ENCODE measurements around the gene ANO6.

- TF ChIP-seq, protein P1, sequence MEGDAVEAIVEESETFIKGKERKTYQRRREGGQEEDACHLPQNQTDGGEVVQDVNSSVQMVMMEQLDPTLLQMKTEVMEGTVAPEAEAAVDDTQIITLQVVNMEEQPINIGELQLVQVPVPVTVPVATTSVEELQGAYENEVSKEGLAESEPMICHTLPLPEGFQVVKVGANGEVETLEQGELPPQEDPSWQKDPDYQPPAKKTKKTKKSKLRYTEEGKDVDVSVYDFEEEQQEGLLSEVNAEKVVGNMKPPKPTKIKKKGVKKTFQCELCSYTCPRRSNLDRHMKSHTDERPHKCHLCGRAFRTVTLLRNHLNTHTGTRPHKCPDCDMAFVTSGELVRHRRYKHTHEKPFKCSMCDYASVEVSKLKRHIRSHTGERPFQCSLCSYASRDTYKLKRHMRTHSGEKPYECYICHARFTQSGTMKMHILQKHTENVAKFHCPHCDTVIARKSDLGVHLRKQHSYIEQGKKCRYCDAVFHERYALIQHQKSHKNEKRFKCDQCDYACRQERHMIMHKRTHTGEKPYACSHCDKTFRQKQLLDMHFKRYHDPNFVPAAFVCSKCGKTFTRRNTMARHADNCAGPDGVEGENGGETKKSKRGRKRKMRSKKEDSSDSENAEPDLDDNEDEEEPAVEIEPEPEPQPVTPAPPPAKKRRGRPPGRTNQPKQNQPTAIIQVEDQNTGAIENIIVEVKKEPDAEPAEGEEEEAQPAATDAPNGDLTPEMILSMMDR (IDR thresholded peaks at IDR 0.05), result no peak
- no peak for TF ChIP-seq ZFX (IDR thresholded peaks at IDR 0.05; ENCODE audit: borderline replicate concordance)
Measured at GRCh38 chr12:45353944-45354343, 138.0 kb downstream of the ANO6 start.
